ENCODE measurements around the gene GABRB2. TPM values are rescaled to one million over a fixed set of nuclear protein-coding genes. Genes with fewer than 3 reads are reported as not detected.
"Not testable (repeated sequence)": the region's sequence is repeated elsewhere in the genome, so short reads cannot be mapped to it uniquely, and the experiment has no call there.

The GABRB2 gene
- polyA plus RNA-seq, 3 donors: 1.6 to 2.1 (median 2.0) TPM

DNA sequence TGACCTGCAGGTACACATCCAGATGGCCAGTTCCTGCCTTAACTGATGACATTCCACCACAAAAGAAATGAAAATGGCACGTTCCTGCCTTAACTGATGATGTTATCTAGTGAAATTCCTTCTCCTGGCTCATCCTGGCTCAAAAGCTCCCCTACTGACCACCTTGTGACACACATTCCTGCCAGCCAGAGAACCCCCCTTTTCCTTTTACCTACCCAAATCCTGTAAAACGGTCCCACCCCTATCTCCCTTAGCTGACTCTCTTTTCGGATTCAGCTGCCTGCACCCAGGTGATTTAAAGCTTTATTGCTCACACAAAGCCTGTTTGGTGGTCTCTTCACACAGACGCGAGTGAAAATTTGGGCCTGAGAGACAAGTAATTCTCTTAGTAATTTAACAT is 300.7 kb downstream of the GABRB2 start:
- not testable (repeated sequence) for DNase-seq

Other genes with a start within 250 kb of the GABRB2 start
- under 1 TPM in 1 of 3 donors, not detected in 2; 0.10 TPM for gene GABRA6, start 139.0 kb upstream of the GABRB2 start, polyA plus RNA-seq (ENCODE audit: insufficient read length in 3 of 3)